Measurements from ENCODE around the gene PRKCZ.

- no peak for TF ChIP-seq CTCF (IDR thresholded peaks at IDR 0.05)
- TF ChIP-seq POLR2A (IDR thresholded peaks at IDR 0.05), result no peak
Measured at GRCh38 chr1:2111674-2112035, 61.4 kb downstream of the PRKCZ start.
